Esophagus squamous epithelium (tissue), 5 donors: ENCODE data around the gene XIRP2. TPM values are rescaled to one million over a fixed set of nuclear protein-coding genes. Genes with fewer than 3 reads are reported as not detected.

Experiments
- DNase-seq: peaks from one replicate; lab custom pipeline; 2025; lab: John Stamatoyannopoulos, UW
- H3K27ac ChIP-seq, 4 donors: fragments of 200-600 bp; sonication (generic); one replicate each; pipeline ENCODE4 v1.5.1; 2016 to 2019; ENCODE audit warnings: mild to moderate bottlenecking in 1 of 4
- H3K27me3 ChIP-seq, 4 donors: fragments of 200-600 bp; sonication (generic); 1 replicate in 3 of 4; 2 replicates in 1 of 4; pipeline versions ENCODE4 v1.5.1 to v1.6.0; 2017 to 2021; ENCODE audit warnings: antibody characterized with exemption in 1 of 4
- H3K36me3 ChIP-seq, 3 donors: fragments of 200-600 bp; sonication (generic); one replicate each; pipeline ENCODE4 v1.5.1; 2016 to 2019
- H3K4me1 ChIP-seq, 3 donors: fragments of 200-600 bp; sonication (generic); one replicate each; pipeline ENCODE4 v1.5.1; 2017 to 2019
- H3K4me3 ChIP-seq, 4 donors: fragments of 200-600 bp; sonication (generic); 1 replicate in 3 of 4; 2 replicates in 1 of 4; pipeline ENCODE4 v1.5.1; 2016 to 2019; ENCODE audit warnings: mild to moderate bottlenecking in 2 of 4, moderate library complexity in 1 of 4
- H3K9me3 ChIP-seq, 3 donors: fragments of 200-600 bp; sonication (generic); one replicate each; pipeline ENCODE4 v1.5.1; 2016 to 2019
- POLR2A ChIP-seq, 4 donors: fragments of 450-650 bp; IDR thresholded peaks; one replicate each; pipeline ENCODE4 v1.6.1; 2017; ENCODE audit warnings: antibody characterized with exemption in 4 of 4, mild to moderate bottlenecking in 4 of 4, moderate library complexity in 3 of 4
- WGBS, 2 donors: methylation state at CpG; one replicate each; pipeline ENCODE4 v1.1.5; 2018; 5-methylcytosine and 5-hydroxymethylcytosine counted together
- intact Hi-C: fragments of 100-400 bp; cut with DNase I; formaldehyde crosslinking; loops from one replicate; pipeline ENCODE4 v1.15.0; 2022
- total RNA-seq, 4 donors: library from RNA; depleted of rRNA; stranded (reverse); fragments of >200 nt; gene quantifications; one replicate each; pipeline ENCODE4 v1.1.0, GENCODE V29; 2016
- TF ChIP-seq, protein P1 (sequence below), 6 experiments: fragments of 450-650 bp in 4 of 6; fragments of 200-600 bp in 2 of 6; sonication (generic) in 2 of 6; IDR thresholded peaks; one replicate each; pipeline ENCODE4 v1.5.1; 2016 to 2019; ENCODE audit warnings: antibody characterized with exemption in 6 of 6, mild to moderate bottlenecking in 4 of 6, moderate library complexity in 4 of 6
- donor health status: DM: yes; HTN: yes; CAD: no.

The XIRP2 gene
- total RNA-seq, 4 donors from 2014 or later: 0.03 TPM; not detected in 3

DNA sequence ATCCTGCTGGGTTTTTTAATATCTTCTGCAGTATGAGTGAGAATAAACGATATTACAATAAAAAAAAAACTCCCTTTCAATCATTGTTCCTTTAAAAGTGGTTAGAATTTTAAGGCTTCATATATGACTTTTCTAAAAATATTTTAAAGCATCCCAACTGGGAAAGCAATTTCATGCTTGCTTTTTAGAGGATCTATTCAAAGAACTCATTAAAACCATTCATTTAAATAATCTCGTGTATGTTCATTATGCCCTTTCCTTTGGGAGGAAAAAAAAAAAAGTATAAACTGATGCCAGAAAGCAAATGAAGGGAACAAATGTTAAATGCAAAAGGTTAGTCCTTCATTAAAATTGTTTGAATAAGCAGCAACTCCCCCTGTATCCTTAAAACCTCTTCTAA, 81.2 kb downstream of the XIRP2 start:
- intact Hi-C loops: no loop called here
- Histone ChIP-seq H3K9me3 (no peaks in the 10 kb centered on the region), H3K27ac (no peak overlapping the region), H3K4me1 (no peaks in the 10 kb centered on the region), H3K4me3 (no peak overlapping the region), H3K27me3 (no peaks in the 10 kb centered on the region), H3K36me3 (no peaks in the 10 kb centered on the region)
- TF ChIP-seq, protein P1, sequence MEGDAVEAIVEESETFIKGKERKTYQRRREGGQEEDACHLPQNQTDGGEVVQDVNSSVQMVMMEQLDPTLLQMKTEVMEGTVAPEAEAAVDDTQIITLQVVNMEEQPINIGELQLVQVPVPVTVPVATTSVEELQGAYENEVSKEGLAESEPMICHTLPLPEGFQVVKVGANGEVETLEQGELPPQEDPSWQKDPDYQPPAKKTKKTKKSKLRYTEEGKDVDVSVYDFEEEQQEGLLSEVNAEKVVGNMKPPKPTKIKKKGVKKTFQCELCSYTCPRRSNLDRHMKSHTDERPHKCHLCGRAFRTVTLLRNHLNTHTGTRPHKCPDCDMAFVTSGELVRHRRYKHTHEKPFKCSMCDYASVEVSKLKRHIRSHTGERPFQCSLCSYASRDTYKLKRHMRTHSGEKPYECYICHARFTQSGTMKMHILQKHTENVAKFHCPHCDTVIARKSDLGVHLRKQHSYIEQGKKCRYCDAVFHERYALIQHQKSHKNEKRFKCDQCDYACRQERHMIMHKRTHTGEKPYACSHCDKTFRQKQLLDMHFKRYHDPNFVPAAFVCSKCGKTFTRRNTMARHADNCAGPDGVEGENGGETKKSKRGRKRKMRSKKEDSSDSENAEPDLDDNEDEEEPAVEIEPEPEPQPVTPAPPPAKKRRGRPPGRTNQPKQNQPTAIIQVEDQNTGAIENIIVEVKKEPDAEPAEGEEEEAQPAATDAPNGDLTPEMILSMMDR (IDR thresholded peaks at IDR 0.05): no peak
- TF ChIP-seq POLR2A (IDR thresholded peaks at IDR 0.05): no peak
- WGBS, 2 donors: 52 to 64% methylated on average over 2 of the region's 2 CpGs
- DNase-seq: no peak

- H3K4me1 ChIP-seq: no peaks in the 10 kb centered on the region
- no peaks in the 10 kb centered on the region for H3K9me3 ChIP-seq
- TF ChIP-seq, protein P1 (IDR thresholded peaks at IDR 0.05): no peak
- no peak for TF ChIP-seq POLR2A (IDR thresholded peaks at IDR 0.05)
- H3K4me3 ChIP-seq: no peak overlapping the region
- H3K27me3 ChIP-seq: no peaks in the 10 kb centered on the region
- DNase-seq: no peak
- H3K27ac ChIP-seq: no peak overlapping the region
- H3K36me3 ChIP-seq: no peaks in the 10 kb centered on the region
- 64 to 72% methylated on average over 4 of the region's 4 CpGs for WGBS, 2 donors
- intact Hi-C loops: no loop called here
Measured at GRCh38 chr2:166972002-166972401, 83.7 kb downstream of the XIRP2 start.

DNA sequence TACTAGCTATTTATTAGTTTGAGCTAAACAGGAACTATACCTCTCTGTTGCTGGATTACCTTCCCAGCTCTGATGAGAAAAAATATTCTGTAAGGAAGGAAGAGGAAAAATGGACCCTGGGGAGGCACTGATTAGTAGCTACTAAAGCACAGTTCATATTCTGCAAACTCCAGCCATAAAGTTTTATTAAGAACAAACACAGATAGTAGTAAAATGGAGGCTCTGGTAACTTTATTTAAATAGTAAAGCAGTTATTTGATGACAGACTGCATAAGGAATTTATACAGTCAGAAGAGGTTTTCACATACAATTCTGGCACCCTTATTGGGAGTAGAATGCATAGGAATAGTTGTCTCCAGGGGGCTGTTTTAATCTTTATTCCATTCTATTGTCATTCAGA, 84.1 kb downstream of the XIRP2 start:
- intact Hi-C loops: no loop called here
- Histone ChIP-seq H3K36me3 (no peaks in the 10 kb centered on the region), H3K27ac (no peak overlapping the region), H3K27me3 (no peaks in the 10 kb centered on the region), H3K9me3 (no peaks in the 10 kb centered on the region), H3K4me1 (no peaks in the 10 kb centered on the region), H3K4me3 (no peak overlapping the region)
- TF ChIP-seq, protein P1 (IDR thresholded peaks at IDR 0.05): no peak
- TF ChIP-seq POLR2A (IDR thresholded peaks at IDR 0.05): no peak
- DNase-seq: no peak

- TF ChIP-seq, protein P1 (IDR thresholded peaks at IDR 0.05): no peak
- no peak for TF ChIP-seq POLR2A (IDR thresholded peaks at IDR 0.05)
- H3K27ac ChIP-seq: no peak overlapping the region
- no peaks in the 10 kb centered on the region for H3K36me3 ChIP-seq
- H3K4me3 ChIP-seq: no peak overlapping the region
- H3K4me1 ChIP-seq: no peaks in the 10 kb centered on the region
- H3K27me3 ChIP-seq: no peaks in the 10 kb centered on the region
- peaks cover 0 to 20% (median 11%) of the 10 kb centered on the region in 3 donors for H3K9me3 ChIP-seq
- DNase-seq: no peak
- intact Hi-C loops: no loop called here
Measured at GRCh38 chr2:166984188-166984587, 95.9 kb downstream of the XIRP2 start.

GRCh38 chr2:166984797-166985196, 96.5 kb downstream of the XIRP2 start:
- H3K4me3 ChIP-seq: no peak overlapping the region
- DNase-seq: no peak
- peaks cover 0 to 15% (median 11%) of the 10 kb centered on the region in 3 donors for H3K9me3 ChIP-seq
- intact Hi-C loops: no loop called here
- no peak overlapping the region for H3K27ac ChIP-seq
- H3K4me1 ChIP-seq: no peaks in the 10 kb centered on the region
- TF ChIP-seq POLR2A (IDR thresholded peaks at IDR 0.05): no peak
- TF ChIP-seq, protein P1 (IDR thresholded peaks at IDR 0.05): no peak
- no peaks in the 10 kb centered on the region for H3K27me3 ChIP-seq
- H3K36me3 ChIP-seq: no peaks in the 10 kb centered on the region
